ENCODE measurements around the gene ITGAL. TPM values are rescaled to one million over a fixed set of nuclear protein-coding genes. Genes with fewer than 3 reads are reported as not detected.
A peak's percentile ranks its signal among the peaks of the same experiment; 100 is the strongest.

The ITGAL gene
- total and polyA plus RNA-seq, 2 of the 8 experiments (the other 6 are each of a cell fraction or from before 2014, with no cell fraction given) = not detected

- Histone ChIP-seq H3K27ac (ENCODE audit: low read depth, low read length) (peak overlapping the region; percentile 94; the same call in 1 of the 2 replicates), H4K20me1 (replicated peaks in 1 of 2; ENCODE audit: control insufficient read depth in 1 of 2, insufficient read depth in 2 of 2, low read length in 2 of 2) (peaks cover 0 to 5% of the 10 kb centered on the region in 2 experiments)
- CTCF ChIA-PET (ENCODE audit: partially characterized antibody) = interaction anchor here (0.8 to 4.4 kb wide), 10 partner anchors 9 to 86 kb away, joined by 3 to 28 read pairs (median 6); partner anchors contain the start of gene ZNF689
Observed at GRCh38 chr16:30533748-30534367, 61.3 kb downstream of the ITGAL start.

More at GRCh38 chr16:30533748-30534367, 61.3 kb downstream of the ITGAL start:
- TF ChIP-seq EGR1 (IDR thresholded peaks at IDR 0.05; ENCODE audit: borderline replicate concordance, low read depth, low read length) (no peak), KDM4A (IDR thresholded peaks at IDR 0.05; ENCODE audit: low read depth, low read length, severe bottlenecking) (peak; percentile 8)
- Histone ChIP-seq H3K4me2 (ENCODE audit: insufficient read depth in 1 of 2, low read depth in 2 of 2, low read length in 2 of 2) (peak overlapping the region; percentile 58 to 86), H4K91ac (replicated peaks; ENCODE audit: insufficient read length, low read length) (no peak overlapping the region), H3K4me3 (ENCODE audit: extremely low read depth in 1 of 4, insufficient read depth in 2 of 4, low read depth in 3 of 4, low read length in 4 of 4) (peak overlapping the region; percentile 61 to 85 (median 70)), H3K36me3 (ENCODE audit: control insufficient read depth in 2 of 4, insufficient read depth in 4 of 4, low read length in 3 of 4) (peaks cover 0 to 8% (median 2%) of the 10 kb centered on the region in 4 experiments; a peak in 2 of 8 replicates), H2BK5ac (ENCODE audit: low read depth, low read length) (peak overlapping the region; percentile 94; the same call in 1 of the 2 replicates), H3K23me2 (ENCODE audit: low read depth, low read length) (peaks cover 7% of the 10 kb centered on the region), H4K5ac (ENCODE audit: insufficient read length, low read depth, low read length) (peak overlapping the region; percentile 13), H3K9ac (replicated peaks in 1 of 4; ENCODE audit: extremely low read depth in 1 of 4, low read depth in 3 of 4, low read length in 3 of 4) (peak overlapping the region; percentile 54 to 94 (median 80); a peak in 6 of 7 replicates), H3K79me2 (ENCODE audit: control insufficient read depth in 1 of 2, insufficient read depth in 2 of 2, low read length in 2 of 2) (peaks cover 0 to 4% of the 10 kb centered on the region in 2 experiments; a peak in 1 of 4 replicates), H4K8ac (ENCODE audit: extremely low read depth, insufficient read depth, low read length) (peak overlapping the region; percentile 36; the same call in 1 of the 2 replicates), H3K23ac (ENCODE audit: insufficient read length) (no peak overlapping the region), H3K27me3 (replicated peaks in 1 of 4; ENCODE audit: control insufficient read depth in 3 of 4, extremely low read depth in 1 of 4, insufficient read depth in 3 of 4, low read length in 3 of 4) (no peaks in the 10 kb centered on the region), H3K14ac (ENCODE audit: insufficient read length) (no peak overlapping the region), H2BK15ac (ENCODE audit: low read length) (no peak overlapping the region), H2AK5ac (ENCODE audit: low read depth, low read length) (no peak overlapping the region), H3K79me1 (ENCODE audit: low read depth, low read length) (peaks cover 2% of the 10 kb centered on the region), H2BK120ac (replicated peaks; ENCODE audit: low read depth, low read length) (no peak overlapping the region), H2BK12ac (ENCODE audit: low read depth, low read length) (no peak overlapping the region), H3K9me3 (ENCODE audit: insufficient read depth in 2 of 2, low read depth in 1 of 2, low read length in 1 of 2) (no peaks in the 10 kb centered on the region), H3K56ac (replicated peaks; ENCODE audit: insufficient read length, low read depth, low read length) (no peak overlapping the region), H3K4ac (replicated peaks; ENCODE audit: insufficient read length, low read depth, low read length) (no peak overlapping the region), H3K18ac (ENCODE audit: extremely low read depth, low read length) (0 out of 2 replicates have a peak overlapping the region, but pooled peaks have one; percentile 7), H3K4me1 (replicated peaks in 1 of 4; ENCODE audit: control insufficient read depth in 3 of 4, insufficient read depth in 4 of 4, low read length in 3 of 4) (peaks cover 0 to 5% (median 3%) of the 10 kb centered on the region in 4 experiments; a peak in 3 of 7 replicates), H2BK20ac (ENCODE audit: low read length) (no peak overlapping the region), H2AFZ (ENCODE audit: low read length) (no peak overlapping the region)
- POLR2A ChIA-PET (ENCODE audit: partially characterized antibody) = interaction anchor here (0.6 to 5.3 kb wide), 20 partner anchors 8 to 179 kb away, joined by 3 to 121 read pairs (median 10); partner anchors contain the start of genes CD2BP2, DCTPP1, SEPHS2 and ZNF689
- WGBS, 2 experiments (ENCODE audit: extremely low coverage in 1 of 2, insufficient coverage in 1 of 2, insufficient read length in 1 of 2, insufficient replicate concordance in 2 of 2, low coverage in 1 of 2, low lambda C conversion rate in 2 of 2, missing lambda C conversion rate in 1 of 2) = 22% methylated on average over 27 of the region's 29 CpGs; no CpG with 5 or more reads in 1 of the 2 experiments
- DNase-seq (ENCODE audit: low read depth in 1 of 2, low spot score in 2 of 2) (peak in 1 of 2 experiments; percentile 54), FAIRE-seq (no peak)
